ENCODE data around the gene VPS39.

DNA sequence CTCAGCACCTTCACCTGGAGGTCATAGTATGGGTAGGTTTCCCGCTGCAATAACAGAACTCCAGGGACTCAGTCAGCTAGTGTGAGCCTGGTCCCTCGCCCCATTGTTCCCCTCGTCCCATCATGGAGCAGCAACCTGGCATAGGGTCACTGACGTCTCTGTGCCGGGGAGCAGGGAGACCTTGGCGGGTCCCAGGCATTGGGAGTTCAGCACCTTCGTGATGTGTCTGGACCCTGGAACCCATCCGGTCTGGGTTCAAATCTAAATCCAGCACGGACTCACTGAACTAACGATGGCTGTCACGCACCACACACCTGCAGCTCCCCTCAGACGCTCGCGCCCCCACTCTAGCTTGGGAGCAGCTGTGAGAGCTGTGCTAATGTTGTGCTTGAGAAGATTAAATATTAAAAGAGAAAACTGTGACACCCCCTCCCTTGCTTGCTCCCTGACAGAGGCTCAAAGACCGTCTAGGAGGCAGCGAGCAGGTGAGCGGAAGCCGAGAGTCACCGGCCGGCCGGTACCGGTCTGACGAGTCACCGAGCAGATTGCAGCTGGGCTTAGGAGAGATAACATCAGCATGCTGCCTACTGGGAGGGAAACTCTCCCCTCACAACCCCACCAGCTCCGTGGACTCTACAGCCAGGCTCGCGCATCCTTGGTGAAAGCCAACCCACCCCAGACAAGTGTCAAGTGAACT, 52.4 kb downstream of the VPS39 start:
- TF ChIP-seq CTCF (conservative IDR thresholded peaks at IDR 0.05 in 1 of 2, IDR thresholded peaks at IDR 0.05 in 1 of 2; ENCODE audit: extremely low read depth in 1 of 2, insufficient read depth in 1 of 2, low read depth in 1 of 2, low read length in 2 of 2) (no peak), EZH2 (IDR thresholded peaks at IDR 0.05; ENCODE audit: borderline replicate concordance, low read length) (no peak)
